Muscle layer of duodenum (tissue), 2 donors: Measurements from ENCODE around the gene TMEM200A.

ENCODE experiments used
- H3K27ac ChIP-seq: one replicate; pipeline ENCODE4 v1.7.0; 2013; ENCODE audit warnings: mild to moderate bottlenecking, low read length
- H3K27me3 ChIP-seq: one replicate; pipeline ENCODE4 v1.7.0; 2013; ENCODE audit warnings: low read depth, mild to moderate bottlenecking, control low read depth, low read length
- H3K36me3 ChIP-seq, 2 donors: one replicate each; pipeline ENCODE4 v1.7.0; 2013; ENCODE audit warnings: low read length in 2 of 2, control low read depth in 1 of 2, mild to moderate bottlenecking in 1 of 2; ENCODE audit not compliant: insufficient read depth in 2 of 2, control insufficient read depth in 1 of 2
- H3K4me1 ChIP-seq, 2 donors: one replicate each; pipeline ENCODE4 v1.7.0; 2013; ENCODE audit warnings: low read length in 2 of 2, mild to moderate bottlenecking in 2 of 2, control low read depth in 1 of 2, moderate library complexity in 1 of 2; ENCODE audit not compliant: insufficient read depth in 2 of 2, control insufficient read depth in 1 of 2
- H3K4me3 ChIP-seq, 2 donors: one replicate each; pipeline ENCODE4 v1.7.0; 2013; ENCODE audit warnings: low read length in 2 of 2, low read depth in 1 of 2, mild to moderate bottlenecking in 1 of 2
- H3K9me3 ChIP-seq, 2 donors: one replicate each; pipeline ENCODE4 v1.7.0; 2013; ENCODE audit warnings: low read length in 2 of 2, control low read depth in 1 of 2, mild to moderate bottlenecking in 1 of 2; ENCODE audit not compliant: control insufficient read depth in 1 of 2
- donor health status: healthy.

TMEM200A gene

DNA sequence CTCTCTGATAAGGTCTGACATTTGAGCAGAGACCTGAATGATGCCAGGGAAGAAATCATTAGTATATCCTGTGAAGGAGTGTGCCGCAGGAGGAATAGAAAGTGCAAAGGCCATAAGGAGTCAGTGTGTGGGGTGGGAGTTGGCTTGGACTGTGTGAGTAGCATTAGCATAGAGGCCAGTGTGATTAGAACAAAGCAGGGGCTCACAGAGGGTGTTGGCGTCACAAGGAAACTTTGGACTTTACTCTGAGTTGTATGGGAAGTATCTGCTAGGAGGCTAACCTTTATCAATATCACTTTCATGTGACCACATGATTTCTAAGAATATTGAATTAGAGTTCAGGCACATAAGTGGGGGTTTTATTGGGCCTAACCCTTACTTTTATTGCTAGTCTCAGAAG lies 12.1 kb downstream of the TMEM200A start:
- no peaks in the 10 kb centered on the region for H3K36me3 ChIP-seq
- H3K9me3 ChIP-seq = no peaks in the 10 kb centered on the region
- H3K4me1 ChIP-seq = no peaks in the 10 kb centered on the region
- H3K27me3 ChIP-seq = no peaks in the 10 kb centered on the region
- H3K4me3 ChIP-seq = no peak overlapping the region
- H3K27ac ChIP-seq = no peak overlapping the region

DNA sequence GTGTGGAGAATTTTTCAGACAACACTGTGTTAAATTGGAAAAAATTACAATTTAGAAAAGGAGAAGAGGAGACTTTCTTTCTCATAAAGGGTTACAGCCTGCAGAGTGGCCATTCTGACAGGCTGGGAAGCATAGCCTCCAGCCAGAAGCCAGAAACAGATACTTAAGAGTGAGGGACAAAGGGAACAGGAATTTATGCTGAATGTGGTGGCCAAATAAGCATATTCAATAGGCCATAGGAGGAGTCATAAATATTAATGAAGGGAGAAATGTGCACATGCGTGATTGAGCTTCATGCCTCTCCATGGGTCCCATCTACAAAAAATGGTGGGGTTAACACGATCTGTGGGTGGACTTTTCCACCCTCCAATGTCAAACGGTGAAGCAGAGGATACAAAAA lies 13.4 kb downstream of the TMEM200A start:
- Histone ChIP-seq H3K27ac (no peak overlapping the region), H3K27me3 (no peaks in the 10 kb centered on the region), H3K4me1 (no peaks in the 10 kb centered on the region), H3K4me3 (no peak overlapping the region), H3K36me3 (no peaks in the 10 kb centered on the region), H3K9me3 (no peaks in the 10 kb centered on the region)

DNA sequence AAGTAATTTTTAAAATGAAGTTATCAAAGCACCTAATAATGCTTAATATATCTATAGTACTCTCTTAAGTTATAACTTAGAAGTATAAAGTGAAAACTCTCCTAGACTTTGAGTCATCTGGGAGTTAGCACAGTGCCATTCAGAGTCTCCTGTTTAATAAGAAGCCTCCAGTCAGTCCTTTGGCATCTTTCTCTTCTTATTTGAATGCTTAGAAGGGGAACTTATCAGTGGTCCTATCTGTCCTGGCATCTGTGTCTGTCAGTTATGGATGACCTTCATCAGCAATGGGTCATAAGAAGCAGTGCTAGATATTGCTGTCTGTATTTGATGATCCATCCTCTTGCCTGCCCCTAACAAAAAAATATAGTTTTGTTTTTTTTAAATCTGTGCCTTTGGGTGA lies 15.2 kb downstream of the TMEM200A start:
- H3K4me1 ChIP-seq = no peaks in the 10 kb centered on the region
- no peak overlapping the region for H3K27ac ChIP-seq
- no peaks in the 10 kb centered on the region for H3K9me3 ChIP-seq

DNA sequence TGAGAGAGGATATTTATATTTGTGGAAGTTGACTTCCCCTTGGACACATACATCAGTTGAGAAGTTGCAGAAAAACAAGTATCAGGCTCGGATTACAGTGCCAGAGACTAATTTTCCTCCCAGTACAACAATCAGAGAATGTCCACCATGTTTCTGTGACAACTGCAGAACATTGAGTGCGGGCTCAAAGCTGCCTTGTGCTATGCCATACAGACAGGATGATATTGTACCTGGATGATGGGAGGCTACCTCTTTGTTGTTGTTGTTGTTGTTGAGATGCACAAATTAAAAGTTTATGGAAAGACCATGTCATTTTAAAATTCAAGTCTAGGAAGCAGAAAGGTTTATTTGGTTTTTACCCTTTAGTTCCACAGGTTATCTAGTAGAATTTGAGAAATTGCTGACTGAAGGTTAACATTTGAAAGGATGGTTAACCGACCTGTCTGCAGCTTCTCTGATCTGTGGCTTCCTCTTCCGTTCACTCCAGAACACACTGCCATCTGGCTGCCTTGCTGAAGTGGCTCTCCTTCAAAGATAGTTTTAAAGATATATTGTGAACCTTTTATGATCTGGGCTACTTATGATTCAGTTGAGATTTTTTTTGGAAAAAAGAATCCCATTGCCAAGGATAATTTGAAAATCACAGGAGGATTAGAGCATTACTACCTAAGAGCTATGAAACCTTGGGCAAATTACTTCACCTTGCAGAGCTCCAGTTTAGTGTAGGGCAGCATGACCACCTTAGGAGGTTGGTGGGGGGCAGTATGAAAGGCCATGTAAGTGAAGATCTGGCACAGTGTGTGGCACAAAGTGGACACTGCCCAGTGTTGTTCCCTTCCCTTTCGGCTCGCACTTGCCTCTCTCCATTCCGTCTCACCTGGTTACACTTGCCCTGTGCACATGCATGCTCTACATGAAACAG lies 15.9 kb downstream of the TMEM200A start:
- Histone ChIP-seq H3K4me1 (no peaks in the 10 kb centered on the region), H3K9me3 (no peaks in the 10 kb centered on the region), H3K27ac (no peak overlapping the region), H3K27me3 (no peaks in the 10 kb centered on the region), H3K4me3 (no peak overlapping the region), H3K36me3 (no peaks in the 10 kb centered on the region)

More for the DNA sequence above, 15.2 kb downstream of the TMEM200A start:
- Histone ChIP-seq H3K36me3 (no peaks in the 10 kb centered on the region), H3K4me3 (no peak overlapping the region), H3K27me3 (no peaks in the 10 kb centered on the region)

DNA sequence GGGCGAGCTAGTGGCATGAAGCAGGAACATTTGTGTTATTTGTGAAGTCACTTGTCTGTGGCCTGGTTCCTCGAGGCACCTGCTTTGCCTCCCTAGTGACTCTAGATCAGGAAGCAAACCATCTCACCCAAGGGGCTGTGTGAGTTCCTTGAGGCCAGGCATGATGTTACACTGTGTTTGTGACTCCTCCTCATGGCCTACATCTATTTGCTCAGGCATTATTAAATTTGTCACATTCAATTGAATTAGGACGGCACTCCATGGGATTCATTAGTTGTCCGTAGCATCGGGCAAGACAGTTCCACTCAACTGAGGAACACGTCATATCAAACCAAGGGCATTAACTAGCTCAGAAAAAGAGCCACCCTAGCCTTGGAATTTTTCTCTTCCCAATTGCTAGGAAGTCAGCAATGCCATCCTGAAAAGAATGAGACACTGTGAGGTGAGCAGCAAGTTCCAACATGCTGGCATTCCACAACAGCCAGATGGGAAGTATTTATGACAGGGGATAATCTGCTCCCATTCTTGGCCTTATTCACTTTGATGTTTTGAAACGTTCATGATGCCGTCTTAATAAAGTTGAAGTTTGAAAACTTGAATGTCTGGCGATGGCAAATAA lies 17.2 kb downstream of the TMEM200A start:
- H3K4me3 ChIP-seq = no peak overlapping the region
- H3K4me1 ChIP-seq = no peaks in the 10 kb centered on the region
- H3K9me3 ChIP-seq = no peaks in the 10 kb centered on the region
- no peaks in the 10 kb centered on the region for H3K36me3 ChIP-seq
- H3K27me3 ChIP-seq = no peaks in the 10 kb centered on the region
- H3K27ac ChIP-seq = no peak overlapping the region

DNA sequence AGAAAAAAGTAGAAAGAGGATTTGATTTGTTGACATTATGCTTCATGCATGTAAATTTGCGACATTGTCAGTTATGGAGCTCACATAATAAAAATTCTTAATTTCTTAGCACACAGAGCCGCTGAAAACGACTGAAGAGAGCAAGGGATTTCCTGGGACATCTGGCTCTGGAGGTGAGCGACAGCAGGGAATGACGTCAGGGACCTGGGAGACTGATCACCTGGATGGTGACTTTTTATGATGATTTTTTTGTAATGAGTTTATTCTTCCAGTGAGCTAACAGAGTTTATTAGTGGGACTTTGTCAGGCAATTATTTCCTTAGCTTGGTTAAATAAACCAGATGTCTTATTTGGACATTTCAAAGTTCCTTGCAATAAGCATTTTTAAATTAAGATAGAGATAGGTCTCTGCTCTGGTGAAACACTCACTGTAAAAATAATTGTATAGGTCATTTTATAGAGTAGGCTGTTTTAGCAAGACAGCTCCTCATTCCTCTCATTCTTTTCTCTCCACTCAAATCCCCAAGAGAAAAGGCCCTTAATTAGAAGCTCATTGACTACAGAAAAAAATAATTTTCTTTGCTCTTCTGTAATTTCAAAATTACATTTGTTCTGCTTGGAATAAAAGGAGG lies 19.4 kb downstream of the TMEM200A start:
- Histone ChIP-seq H3K4me1 (no peaks in the 10 kb centered on the region), H3K9me3 (no peaks in the 10 kb centered on the region), H3K27me3 (no peaks in the 10 kb centered on the region), H3K36me3 (no peaks in the 10 kb centered on the region), H3K27ac (no peak overlapping the region), H3K4me3 (no peak overlapping the region)

DNA sequence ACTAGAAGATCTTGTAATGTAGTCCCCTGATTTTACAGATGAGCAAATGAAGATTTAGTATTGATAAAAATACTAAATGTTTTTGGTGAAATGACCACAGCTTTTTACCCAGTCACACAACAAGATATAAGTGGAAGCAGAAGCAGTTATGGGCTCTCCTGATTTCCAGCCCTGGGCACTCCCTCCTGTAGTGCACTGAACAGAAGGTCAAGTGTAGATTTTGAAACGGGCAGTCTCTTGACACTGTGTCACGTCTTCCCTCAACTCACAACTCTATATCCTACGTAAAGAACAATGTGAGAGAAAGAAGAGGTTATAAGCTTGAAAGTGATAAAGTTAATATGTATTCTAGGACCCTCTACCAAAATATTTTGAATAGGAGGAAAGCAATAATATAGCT lies 23.3 kb downstream of the TMEM200A start:
- Histone ChIP-seq H3K9me3 (no peaks in the 10 kb centered on the region), H3K27ac (no peak overlapping the region), H3K4me1 (no peaks in the 10 kb centered on the region), H3K27me3 (no peaks in the 10 kb centered on the region), H3K36me3 (no peaks in the 10 kb centered on the region), H3K4me3 (no peak overlapping the region)

DNA sequence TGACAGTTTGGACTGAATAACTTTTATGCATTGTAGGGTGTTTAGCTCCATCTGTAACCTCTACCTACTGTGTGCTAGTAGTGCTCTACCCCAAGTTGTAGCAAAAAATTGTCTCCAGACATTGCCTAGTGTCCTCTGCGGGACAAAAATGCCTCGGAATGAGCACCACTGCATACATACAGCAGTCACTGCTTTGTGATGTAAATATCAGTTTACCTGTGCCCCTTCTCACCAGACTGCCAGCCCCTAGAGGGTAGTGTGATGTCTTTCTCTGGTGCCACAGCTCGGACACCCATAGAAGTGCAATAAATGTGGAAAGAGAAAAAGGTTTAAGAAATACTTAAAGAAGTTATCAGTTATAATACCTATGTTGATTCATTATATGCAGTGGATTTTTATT lies 25.1 kb downstream of the TMEM200A start:
- no peak overlapping the region for H3K4me3 ChIP-seq
- no peaks in the 10 kb centered on the region for H3K9me3 ChIP-seq
- H3K27ac ChIP-seq = no peak overlapping the region
- no peaks in the 10 kb centered on the region for H3K36me3 ChIP-seq
- no peaks in the 10 kb centered on the region for H3K4me1 ChIP-seq
- no peaks in the 10 kb centered on the region for H3K27me3 ChIP-seq

DNA sequence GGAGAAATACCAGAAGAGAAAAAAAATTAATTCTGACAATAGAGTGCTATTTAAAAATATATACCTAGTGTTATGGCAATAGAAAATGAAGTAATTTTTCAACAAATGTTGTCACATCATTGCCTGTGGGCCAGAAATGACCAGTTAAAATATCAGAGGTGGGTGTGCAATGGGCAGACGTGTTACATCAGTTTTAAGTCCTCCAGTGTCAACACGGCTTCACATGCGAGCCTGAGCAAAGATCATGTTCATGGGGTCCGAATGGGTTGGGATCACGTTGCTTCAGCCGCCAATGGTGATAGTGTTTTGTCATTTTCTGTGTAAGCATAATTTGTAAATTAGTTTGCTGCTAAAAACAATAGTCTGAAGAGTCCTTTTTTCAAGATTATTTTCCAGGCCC lies 27.5 kb downstream of the TMEM200A start:
- Histone ChIP-seq H3K27me3 (no peaks in the 10 kb centered on the region), H3K4me1 (no peaks in the 10 kb centered on the region), H3K9me3 (no peaks in the 10 kb centered on the region), H3K36me3 (no peaks in the 10 kb centered on the region), H3K27ac (no peak overlapping the region), H3K4me3 (no peak overlapping the region)

DNA sequence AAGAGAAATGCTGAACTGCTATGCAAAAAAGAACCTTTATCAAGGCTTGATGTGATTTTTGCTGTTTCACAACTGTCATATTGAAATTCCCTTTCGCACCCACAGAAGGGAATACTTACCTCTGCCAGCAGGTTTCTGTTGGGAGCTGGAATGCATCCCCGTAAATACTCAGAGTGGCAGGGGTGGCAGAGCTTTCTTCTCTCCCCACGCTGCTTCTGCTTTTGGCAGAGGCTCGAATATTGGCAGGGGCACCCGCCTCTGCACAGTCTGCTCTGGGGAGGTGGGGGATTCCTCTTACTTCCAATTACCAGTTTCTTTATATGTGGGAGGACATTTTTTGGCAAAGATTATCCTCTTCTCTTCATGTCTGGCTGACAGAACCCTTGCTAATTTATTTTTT lies 28.4 kb downstream of the TMEM200A start:
- H3K27ac ChIP-seq = no peak overlapping the region
- H3K4me1 ChIP-seq = no peaks in the 10 kb centered on the region
- H3K4me3 ChIP-seq = no peak overlapping the region
- H3K36me3 ChIP-seq = no peaks in the 10 kb centered on the region
- no peaks in the 10 kb centered on the region for H3K27me3 ChIP-seq
- H3K9me3 ChIP-seq = no peaks in the 10 kb centered on the region

DNA sequence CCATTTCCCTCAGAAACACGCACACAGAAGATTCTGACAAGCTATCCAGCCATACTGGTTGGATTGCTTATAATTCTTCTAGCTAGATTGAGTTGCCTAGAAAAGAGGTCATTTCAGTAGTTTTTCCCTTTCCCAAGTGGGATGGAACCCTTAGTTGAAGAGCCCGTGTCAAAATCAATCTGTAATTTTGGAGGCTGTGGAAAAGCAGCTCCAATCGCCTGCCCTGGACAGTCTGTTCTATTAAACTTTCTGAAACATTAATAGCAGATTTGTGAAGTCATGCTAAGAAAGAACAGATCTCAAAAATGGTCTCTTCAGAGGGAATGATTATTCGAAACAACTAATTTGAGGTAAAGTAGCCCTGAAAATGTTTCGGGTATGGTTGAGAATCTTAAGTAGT lies 29.3 kb downstream of the TMEM200A start:
- Histone ChIP-seq H3K36me3 (no peaks in the 10 kb centered on the region), H3K9me3 (no peaks in the 10 kb centered on the region), H3K4me1 (no peaks in the 10 kb centered on the region), H3K27me3 (no peaks in the 10 kb centered on the region), H3K27ac (no peak overlapping the region), H3K4me3 (no peak overlapping the region)
